Colonic mucosa (tissue), 4 donors: ENCODE measurements around the gene VSNL1. TPM values are rescaled to one million over a fixed set of nuclear protein-coding genes. Genes with fewer than 3 reads are reported as not detected.

ENCODE experiments used
- DNase-seq: peaks from one replicate; pipeline ENCODE4 v3.0.0-alpha.2; 2020
- H3K27ac ChIP-seq: fragments of 200-600 bp; one replicate; pipeline ENCODE4 v1.8.0; 2021
- H3K27me3 ChIP-seq: fragments of 200-600 bp; one replicate; pipeline ENCODE4 v1.8.0; 2021
- H3K36me3 ChIP-seq: fragments of 200-600 bp; one replicate; pipeline ENCODE4 v1.8.0; 2021
- H3K4me1 ChIP-seq: fragments of 200-600 bp; one replicate; pipeline ENCODE4 v1.8.0; 2021; ENCODE audit warnings: mild to moderate bottlenecking
- H3K4me3 ChIP-seq: fragments of 200-600 bp; one replicate; pipeline ENCODE4 v1.8.0; 2021
- H3K9ac ChIP-seq, 2 donors: one replicate each; pipeline ENCODE4 v1.7.0; 2013; ENCODE audit warnings: control low read depth in 2 of 2, low read depth in 2 of 2, low read length in 2 of 2
- H3K9me3 ChIP-seq: fragments of 200-600 bp; one replicate; pipeline ENCODE4 v1.8.0; 2021
- CTCF ChIP-seq: fragments of 200-600 bp; IDR thresholded peaks from one replicate; pipeline ENCODE4 v1.8.0; 2022; ENCODE audit warnings: antibody characterized with exemption, mild to moderate bottlenecking
- intact Hi-C: fragments of 100-400 bp; cut with DNase I; formaldehyde crosslinking; loops from one replicate; pipeline ENCODE4 v1.14.1; 2022
- total RNA-seq, 2 donors: library from RNA; stranded (reverse); fragmentation: NEBNext Ultra II Directional in 1 of 2; extraction: Animal tissue kit (Norgen Biotek cat#: 25700) in 1 of 2; gene quantifications; one replicate each; pipeline ENCODE4 v1.2.1, GENCODE V29; 2021
- donor health status: healthy.
- donor health status: DM: no; HTN: no; CAD: no.
- donor health status: DM: no; HTN: no; CAD: no.

Gene VSNL1
- total RNA-seq, 2 donors from 2014 or later = 7.4 to 8.1 TPM

GRCh38 chr2:17606851-17607250, 66.4 kb downstream of the VSNL1 start:
- H3K4me3 ChIP-seq = no peak overlapping the region
- DNase-seq = no peak
- no peak for TF ChIP-seq CTCF
- no peaks in the 10 kb centered on the region for H3K4me1 ChIP-seq
- no peaks in the 10 kb centered on the region for H3K27me3 ChIP-seq
- no peaks in the 10 kb centered on the region for H3K36me3 ChIP-seq
- no peaks in the 10 kb centered on the region for H3K9me3 ChIP-seq
- intact Hi-C loops = no loop called here
- H3K9ac ChIP-seq = no peak overlapping the region
- H3K27ac ChIP-seq = no peak overlapping the region

GRCh38 chr2:17607379-17607778, 66.9 kb downstream of the VSNL1 start:
- no peak for TF ChIP-seq CTCF
- Histone ChIP-seq H3K4me1 (no peaks in the 10 kb centered on the region), H3K27ac (no peak overlapping the region), H3K36me3 (no peaks in the 10 kb centered on the region), H3K9me3 (no peaks in the 10 kb centered on the region), H3K27me3 (no peaks in the 10 kb centered on the region), H3K4me3 (no peak overlapping the region), H3K9ac (no peak overlapping the region)
- intact Hi-C loops = no loop called here
- no peak for DNase-seq

- Histone ChIP-seq H3K4me3 (no peak overlapping the region), H3K36me3 (no peaks in the 10 kb centered on the region), H3K4me1 (no peaks in the 10 kb centered on the region), H3K27ac (no peak overlapping the region), H3K9me3 (no peaks in the 10 kb centered on the region), H3K9ac (no peak overlapping the region), H3K27me3 (no peaks in the 10 kb centered on the region)
- intact Hi-C loops = no loop called here
- no peak for TF ChIP-seq CTCF
- DNase-seq = no peak
Observed at GRCh38 chr2:17608251-17608650, 67.8 kb downstream of the VSNL1 start.

- no peak overlapping the region for H3K27ac ChIP-seq
- H3K9me3 ChIP-seq = no peaks in the 10 kb centered on the region
- no peaks in the 10 kb centered on the region for H3K4me1 ChIP-seq
- no peak for DNase-seq
- no peaks in the 10 kb centered on the region for H3K36me3 ChIP-seq
- H3K27me3 ChIP-seq = no peaks in the 10 kb centered on the region
- H3K9ac ChIP-seq = no peak overlapping the region
- intact Hi-C loops = no loop called here
- no peak overlapping the region for H3K4me3 ChIP-seq
- no peak for TF ChIP-seq CTCF
Observed at GRCh38 chr2:17610521-17610920, 70.0 kb downstream of the VSNL1 start.

GRCh38 chr2:17611036-17611435, 70.5 kb downstream of the VSNL1 start:
- no peak for TF ChIP-seq CTCF
- H3K27ac ChIP-seq = no peak overlapping the region
- no peaks in the 10 kb centered on the region for H3K9me3 ChIP-seq
- no peaks in the 10 kb centered on the region for H3K4me1 ChIP-seq
- no peak overlapping the region for H3K4me3 ChIP-seq
- no peak for DNase-seq
- no peak overlapping the region for H3K9ac ChIP-seq
- intact Hi-C loops = no loop called here
- H3K27me3 ChIP-seq = no peaks in the 10 kb centered on the region
- H3K36me3 ChIP-seq = no peaks in the 10 kb centered on the region
